ENCODE data around the gene PPAN.

The PPAN gene

GRCh38 chr19:10093295-10094186, 12.6 kb upstream of the PPAN start:
- Histone ChIP-seq H3K27ac (ENCODE audit: low read length) (no peak overlapping the region), H3K9me3 (ENCODE audit: control insufficient read depth in 2 of 2, low read length in 2 of 2) (no peaks in the 10 kb centered on the region), H3K36me3 (ENCODE audit: control insufficient read depth in 2 of 2, insufficient read depth in 2 of 2, low read length in 2 of 2) (peaks cover 14 to 16% of the 10 kb centered on the region in 2 donors), H3K4me3 (ENCODE audit: low read length in 2 of 2) (no peak overlapping the region), H3K27me3 (ENCODE audit: control insufficient read depth in 1 of 2, insufficient read depth in 2 of 2, low read length in 2 of 2) (no peaks in the 10 kb centered on the region), H3K9ac (ENCODE audit: low read length in 2 of 2) (no peak overlapping the region), H3K4me1 (ENCODE audit: control insufficient read depth, insufficient read depth, low read length) (peaks cover 15% of the 10 kb centered on the region)

GRCh38 chr19:10095622-10095947, 10.6 kb upstream of the PPAN start:
- Histone ChIP-seq H3K9ac (ENCODE audit: low read length in 2 of 2) (peak overlapping the region in 1 of 2 donors; percentile 40), H3K4me3 (ENCODE audit: low read length in 2 of 2) (peak overlapping the region; percentile 36 to 57), H3K4me1 (ENCODE audit: control insufficient read depth, insufficient read depth, low read length) (peaks cover 15% of the 10 kb centered on the region), H3K27ac (ENCODE audit: low read length) (peak overlapping the region; percentile 66), H3K36me3 (ENCODE audit: control insufficient read depth in 2 of 2, insufficient read depth in 2 of 2, low read length in 2 of 2) (peaks cover 0 to 9% of the 10 kb centered on the region in 2 donors), H3K9me3 (ENCODE audit: control insufficient read depth in 2 of 2, low read length in 2 of 2) (no peaks in the 10 kb centered on the region), H3K27me3 (ENCODE audit: control insufficient read depth in 1 of 2, insufficient read depth in 2 of 2, low read length in 2 of 2) (no peaks in the 10 kb centered on the region)

DNA sequence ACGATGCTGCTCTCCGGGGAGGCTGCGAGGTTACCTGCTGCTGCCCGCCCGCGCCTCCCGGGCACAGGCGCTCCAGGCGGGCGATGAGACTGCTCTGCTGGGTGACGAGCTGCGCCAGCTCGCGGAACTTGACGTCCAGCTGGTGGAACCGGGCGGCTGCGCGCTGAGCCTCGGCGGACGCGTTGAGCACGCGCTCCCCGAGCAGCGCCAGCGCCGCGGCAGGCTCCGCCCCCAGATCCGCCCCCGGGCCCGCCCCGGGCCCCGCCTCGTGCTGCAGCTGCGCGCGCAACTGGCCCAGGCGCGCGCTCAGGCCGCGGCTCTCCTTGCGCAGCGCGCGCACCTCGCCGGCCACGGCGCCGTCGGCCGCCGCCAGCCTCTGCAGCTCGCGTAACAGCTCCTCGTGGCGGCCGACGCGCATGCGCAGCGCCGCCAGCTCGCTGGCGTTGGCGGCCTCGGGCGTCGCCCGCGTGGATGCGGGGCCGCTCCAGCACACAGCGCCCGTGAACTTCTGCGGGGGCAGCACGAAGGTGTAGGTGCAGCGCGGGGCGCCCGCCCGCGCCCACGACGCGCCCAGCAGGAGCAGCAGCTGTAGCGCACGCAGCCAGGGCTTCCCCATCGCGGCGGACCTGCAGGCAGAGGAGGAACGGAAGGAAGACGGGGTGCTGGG, 10.1 kb upstream of the PPAN start:
- peak overlapping the region in 1 of 2 donors; percentile 67 for H3K9ac ChIP-seq (ENCODE audit: low read length in 2 of 2)
- H3K4me1 ChIP-seq (ENCODE audit: control insufficient read depth, insufficient read depth, low read length): peaks cover 15% of the 10 kb centered on the region
- H3K27ac ChIP-seq (ENCODE audit: low read length): peak overlapping the region; percentile 66
- peaks cover 0 to 5% of the 10 kb centered on the region in 2 donors for H3K36me3 ChIP-seq (ENCODE audit: control insufficient read depth in 2 of 2, insufficient read depth in 2 of 2, low read length in 2 of 2)
- no peaks in the 10 kb centered on the region for H3K9me3 ChIP-seq (ENCODE audit: control insufficient read depth in 2 of 2, low read length in 2 of 2)
- H3K4me3 ChIP-seq (ENCODE audit: low read length in 2 of 2): peak overlapping the region; percentile 53 to 70
- H3K27me3 ChIP-seq (ENCODE audit: control insufficient read depth in 1 of 2, insufficient read depth in 2 of 2, low read length in 2 of 2): no peaks in the 10 kb centered on the region

- Histone ChIP-seq H3K36me3 (ENCODE audit: control insufficient read depth in 2 of 2, insufficient read depth in 2 of 2, low read length in 2 of 2) (peaks cover 0 to 4% of the 10 kb centered on the region in 2 donors), H3K27ac (ENCODE audit: low read length) (no peak overlapping the region), H3K9ac (ENCODE audit: low read length in 2 of 2) (peak overlapping the region in 1 of 2 donors; percentile 67), H3K9me3 (ENCODE audit: control insufficient read depth in 2 of 2, low read length in 2 of 2) (no peaks in the 10 kb centered on the region), H3K27me3 (ENCODE audit: control insufficient read depth in 1 of 2, insufficient read depth in 2 of 2, low read length in 2 of 2) (no peaks in the 10 kb centered on the region), H3K4me3 (ENCODE audit: low read length in 2 of 2) (peak overlapping the region; percentile 53 to 70), H3K4me1 (ENCODE audit: control insufficient read depth, insufficient read depth, low read length) (peaks cover 13% of the 10 kb centered on the region)
These were observed 9.6 kb upstream of the PPAN start for GRCh38 chr19:10096615-10096963.

- no peaks in the 10 kb centered on the region for H3K27me3 ChIP-seq (ENCODE audit: control insufficient read depth in 1 of 2, insufficient read depth in 2 of 2, low read length in 2 of 2)
- H3K4me1 ChIP-seq (ENCODE audit: control insufficient read depth, insufficient read depth, low read length): peaks cover 12% of the 10 kb centered on the region
- no peaks in the 10 kb centered on the region for H3K36me3 ChIP-seq (ENCODE audit: control insufficient read depth in 2 of 2, insufficient read depth in 2 of 2, low read length in 2 of 2)
- no peak overlapping the region for H3K27ac ChIP-seq (ENCODE audit: low read length)
- H3K9ac ChIP-seq (ENCODE audit: low read length in 2 of 2): no peak overlapping the region
- H3K4me3 ChIP-seq (ENCODE audit: low read length in 2 of 2): no peak overlapping the region
- no peaks in the 10 kb centered on the region for H3K9me3 ChIP-seq (ENCODE audit: control insufficient read depth in 2 of 2, low read length in 2 of 2)
These were observed 5.9 kb upstream of the PPAN start for GRCh38 chr19:10100163-10100785.

- H3K36me3 ChIP-seq (ENCODE audit: control insufficient read depth in 2 of 2, insufficient read depth in 2 of 2, low read length in 2 of 2): peaks cover 4 to 5% of the 10 kb centered on the region in 2 donors
- H3K9me3 ChIP-seq (ENCODE audit: control insufficient read depth in 2 of 2, low read length in 2 of 2): no peaks in the 10 kb centered on the region
- no peak overlapping the region for H3K27ac ChIP-seq (ENCODE audit: low read length)
- H3K9ac ChIP-seq (ENCODE audit: low read length in 2 of 2): no peak overlapping the region
- H3K4me3 ChIP-seq (ENCODE audit: low read length in 2 of 2): no peak overlapping the region
- H3K4me1 ChIP-seq (ENCODE audit: control insufficient read depth, insufficient read depth, low read length): peaks cover 15% of the 10 kb centered on the region
- no peaks in the 10 kb centered on the region for H3K27me3 ChIP-seq (ENCODE audit: control insufficient read depth in 1 of 2, insufficient read depth in 2 of 2, low read length in 2 of 2)
These were observed 3.4 kb upstream of the PPAN start for GRCh38 chr19:10102787-10103236.

GRCh38 chr19:10104130-10104513, 2.0 kb upstream of the PPAN start:
- H3K9ac ChIP-seq (ENCODE audit: low read length in 2 of 2): no peak overlapping the region
- H3K9me3 ChIP-seq (ENCODE audit: control insufficient read depth in 2 of 2, low read length in 2 of 2): no peaks in the 10 kb centered on the region
- no peaks in the 10 kb centered on the region for H3K27me3 ChIP-seq (ENCODE audit: control insufficient read depth in 1 of 2, insufficient read depth in 2 of 2, low read length in 2 of 2)
- H3K36me3 ChIP-seq (ENCODE audit: control insufficient read depth in 2 of 2, insufficient read depth in 2 of 2, low read length in 2 of 2): peaks cover 10 to 13% of the 10 kb centered on the region in 2 donors
- H3K27ac ChIP-seq (ENCODE audit: low read length): no peak overlapping the region
- no peak overlapping the region for H3K4me3 ChIP-seq (ENCODE audit: low read length in 2 of 2)
- H3K4me1 ChIP-seq (ENCODE audit: control insufficient read depth, insufficient read depth, low read length): peaks cover 15% of the 10 kb centered on the region

- H3K27ac ChIP-seq (ENCODE audit: low read length): no peak overlapping the region
- H3K36me3 ChIP-seq (ENCODE audit: control insufficient read depth in 2 of 2, insufficient read depth in 2 of 2, low read length in 2 of 2): peaks cover 18 to 20% of the 10 kb centered on the region in 2 donors
- H3K4me1 ChIP-seq (ENCODE audit: control insufficient read depth, insufficient read depth, low read length): peaks cover 15% of the 10 kb centered on the region
- no peak overlapping the region for H3K9ac ChIP-seq (ENCODE audit: low read length in 2 of 2)
- no peak overlapping the region for H3K4me3 ChIP-seq (ENCODE audit: low read length in 2 of 2)
- H3K27me3 ChIP-seq (ENCODE audit: control insufficient read depth in 1 of 2, insufficient read depth in 2 of 2, low read length in 2 of 2): no peaks in the 10 kb centered on the region
- H3K9me3 ChIP-seq (ENCODE audit: control insufficient read depth in 2 of 2, low read length in 2 of 2): no peaks in the 10 kb centered on the region
These were observed 1.3 kb upstream of the PPAN start for GRCh38 chr19:10104665-10105508.

GRCh38 chr19:10105509-10106099, 558 bp upstream of the PPAN start:
- H3K4me3 ChIP-seq (ENCODE audit: low read length in 2 of 2): peak overlapping the region; percentile 58 to 83
- H3K27ac ChIP-seq (ENCODE audit: low read length): no peak overlapping the region
- H3K4me1 ChIP-seq (ENCODE audit: control insufficient read depth, insufficient read depth, low read length): peaks cover 15% of the 10 kb centered on the region
- H3K27me3 ChIP-seq (ENCODE audit: control insufficient read depth in 1 of 2, insufficient read depth in 2 of 2, low read length in 2 of 2): no peaks in the 10 kb centered on the region
- no peak overlapping the region for H3K9ac ChIP-seq (ENCODE audit: low read length in 2 of 2)
- no peaks in the 10 kb centered on the region for H3K9me3 ChIP-seq (ENCODE audit: control insufficient read depth in 2 of 2, low read length in 2 of 2)
- H3K36me3 ChIP-seq (ENCODE audit: control insufficient read depth in 2 of 2, insufficient read depth in 2 of 2, low read length in 2 of 2): peaks cover 25% of the 10 kb centered on the region in 2 donors

- Histone ChIP-seq H3K27ac (ENCODE audit: low read length) (peak overlapping the region; percentile 37), H3K9ac (ENCODE audit: low read length in 2 of 2) (peak overlapping the region in 1 of 2 donors; percentile 72), H3K4me1 (ENCODE audit: control insufficient read depth, insufficient read depth, low read length) (peaks cover 16% of the 10 kb centered on the region), H3K9me3 (ENCODE audit: control insufficient read depth in 2 of 2, low read length in 2 of 2) (no peaks in the 10 kb centered on the region), H3K36me3 (ENCODE audit: control insufficient read depth in 2 of 2, insufficient read depth in 2 of 2, low read length in 2 of 2) (peaks cover 25 to 31% of the 10 kb centered on the region in 2 donors), H3K4me3 (ENCODE audit: low read length in 2 of 2) (peak overlapping the region; percentile 58 to 83), H3K27me3 (ENCODE audit: control insufficient read depth in 1 of 2, insufficient read depth in 2 of 2, low read length in 2 of 2) (no peaks in the 10 kb centered on the region)
These were observed 1.1 kb downstream of the PPAN start for GRCh38 chr19:10107254-10107653.
